GM19438 (cell line): ENCODE results near the gene NDC1.
"Not testable (repeated sequence)": the region's sequence is repeated elsewhere in the genome, so short reads cannot be mapped to it uniquely, and the experiment has no call there.

Source experiments
- ATAC-seq: cut with Tn5 transposase; IDR thresholded peaks from one replicate; pipeline ENCODE4 v1.9.1; 2021; ENCODE audit warnings: low read depth; ENCODE audit not compliant: unreplicated experiment

NDC1 gene

DNA sequence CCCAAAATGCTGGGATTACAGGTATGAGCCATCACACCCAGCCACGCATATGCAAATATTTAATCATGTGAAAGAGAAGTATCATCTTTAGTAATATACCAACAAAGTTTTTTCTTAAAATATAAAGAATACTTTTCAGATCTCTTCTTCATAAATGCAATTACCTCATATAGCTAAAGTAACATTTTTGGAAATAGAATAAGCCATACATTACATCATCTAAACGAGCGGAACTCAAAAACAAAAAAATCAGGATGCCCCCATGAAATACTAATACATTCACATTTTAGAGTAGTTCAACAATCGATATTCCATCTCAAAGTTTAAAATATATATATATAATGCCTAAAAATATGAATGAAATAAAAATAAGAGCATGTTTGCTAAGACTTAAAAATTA lies 4.7 kb downstream of the NDC1 start:
- ATAC-seq: no peak

DNA sequence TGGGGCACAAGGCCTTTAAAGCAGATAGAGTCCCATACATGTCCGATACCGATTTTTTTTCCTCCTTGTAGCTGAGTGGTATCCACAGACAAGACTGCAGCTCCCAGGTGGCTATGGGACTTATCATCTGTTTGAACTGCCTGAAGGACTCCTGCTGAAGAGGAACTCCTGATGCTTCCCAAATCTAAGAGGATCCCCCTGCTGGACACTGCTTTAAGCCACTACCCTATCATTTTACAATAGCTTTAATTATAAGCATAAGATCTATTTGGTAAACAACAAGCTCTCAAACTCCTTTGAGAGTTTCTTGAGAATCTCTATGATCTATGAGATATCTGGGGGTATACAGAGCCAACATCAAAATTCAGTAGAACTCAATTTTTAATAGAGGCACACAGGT lies 11.7 kb downstream of the NDC1 start:
- no peak for ATAC-seq

DNA sequence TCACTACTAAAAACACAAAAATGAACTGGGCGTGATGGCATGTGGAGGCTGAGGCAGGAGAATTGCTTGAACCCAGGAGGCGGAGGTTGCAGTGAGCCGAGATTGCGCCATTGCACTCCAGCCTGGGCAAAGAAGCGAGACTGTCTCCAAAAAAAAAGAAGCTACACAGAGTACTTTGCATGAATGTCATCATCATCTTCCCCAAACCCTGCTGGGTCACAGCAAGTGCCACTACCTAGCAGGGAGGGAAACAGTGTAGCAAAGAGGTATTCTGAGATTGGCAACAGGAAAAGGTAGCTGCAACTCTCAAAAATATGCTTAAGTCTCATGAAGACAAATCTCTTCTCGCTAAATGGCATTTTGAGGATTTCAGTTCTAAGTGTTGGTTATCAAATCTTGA lies 12.8 kb downstream of the NDC1 start:
- ATAC-seq: no peak

DNA sequence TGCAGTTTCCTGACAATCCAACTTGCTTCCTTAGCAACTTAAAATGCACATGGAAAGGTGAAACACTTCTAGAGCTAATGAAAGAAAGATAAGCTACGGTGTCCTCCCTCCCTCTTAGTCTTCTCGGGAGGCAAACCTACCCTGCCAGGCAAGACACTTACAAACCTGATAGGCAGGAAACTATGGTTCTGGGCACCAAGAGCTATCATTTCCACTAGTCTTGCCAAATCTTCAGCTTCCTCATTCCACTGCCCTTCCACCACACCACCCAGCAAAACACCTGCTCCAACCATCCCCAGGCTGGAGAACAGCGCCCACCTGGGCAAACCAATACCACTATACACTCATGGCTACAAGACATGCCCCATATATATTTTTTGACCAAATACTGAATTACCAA lies 15.2 kb downstream of the NDC1 start:
- no peak for ATAC-seq

DNA sequence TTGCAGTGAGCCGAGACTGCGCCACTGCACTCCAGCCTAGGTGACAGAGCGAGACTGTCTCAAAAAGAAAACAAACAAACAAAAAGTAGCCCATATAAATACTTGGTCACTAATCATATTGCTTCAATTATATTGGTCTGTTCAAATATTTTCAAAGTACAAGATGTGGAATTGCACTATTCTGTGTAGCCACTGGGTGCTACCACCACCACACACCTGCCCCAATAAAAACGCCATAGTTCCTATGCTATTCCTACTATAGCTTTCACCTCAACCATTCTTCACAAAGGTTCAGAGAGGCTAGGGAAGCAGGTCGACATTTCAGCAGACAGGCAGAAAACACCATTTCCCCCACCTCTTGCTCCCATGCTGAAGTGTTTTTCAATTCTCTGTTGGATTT lies 16.7 kb downstream of the NDC1 start:
- ATAC-seq: no peak

DNA sequence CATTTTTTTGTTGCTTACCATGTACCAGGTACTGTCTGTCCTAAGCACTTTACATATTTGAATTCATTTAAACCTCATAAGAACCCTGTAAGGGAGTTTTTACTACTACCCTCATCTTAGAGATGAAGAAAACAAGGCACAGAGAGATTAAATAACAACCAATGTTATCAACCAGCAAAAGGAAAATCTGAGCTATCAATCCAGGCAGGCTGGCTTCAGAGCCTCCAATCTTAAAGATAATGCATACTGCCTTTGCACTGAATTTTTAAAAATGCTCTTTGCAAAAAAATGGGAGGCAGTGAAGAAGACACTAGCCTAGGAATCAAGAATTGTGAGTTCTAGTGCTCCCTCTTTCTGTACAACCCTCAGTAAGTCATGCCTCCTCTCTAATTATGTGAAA lies 18.7 kb downstream of the NDC1 start:
- ATAC-seq: no peak

DNA sequence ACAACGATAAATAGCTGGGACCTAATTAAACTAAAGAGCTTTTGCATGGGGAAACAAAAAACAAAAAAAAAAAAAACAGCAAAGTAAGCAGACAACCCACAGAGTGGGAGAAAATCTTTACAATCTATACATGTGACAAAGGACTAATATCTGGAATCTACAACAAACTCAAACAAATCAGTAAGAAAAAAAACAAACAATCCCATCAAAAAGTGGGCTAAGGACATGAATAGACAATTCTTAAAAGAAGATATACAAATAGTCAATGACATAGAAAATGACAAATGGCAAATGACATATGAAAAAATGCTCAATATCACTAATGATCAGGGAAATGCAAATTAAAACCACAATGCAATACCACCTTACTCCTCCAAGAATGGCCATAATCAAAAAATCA lies 21.5 kb downstream of the NDC1 start:
- not testable (repeated sequence) for ATAC-seq

DNA sequence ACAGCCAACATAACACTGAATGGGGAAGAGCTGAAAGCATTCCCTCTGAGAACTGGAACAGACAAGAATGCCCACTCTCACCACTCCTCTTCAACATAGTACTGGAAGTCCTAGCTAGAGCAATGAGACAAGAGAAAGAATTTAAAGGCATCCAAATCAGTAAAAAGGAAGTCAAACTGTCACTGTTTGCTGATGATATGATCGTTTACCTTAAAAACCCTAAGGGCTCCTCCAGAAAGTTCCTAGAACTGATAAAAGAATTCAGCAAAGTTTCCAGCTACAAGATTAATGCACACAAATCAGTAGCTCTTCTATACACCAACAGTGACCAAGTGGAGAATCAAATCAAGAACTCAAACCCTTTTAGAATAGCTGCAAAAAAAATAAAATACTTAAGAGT lies 22.6 kb downstream of the NDC1 start:
- not testable (repeated sequence) for ATAC-seq

DNA sequence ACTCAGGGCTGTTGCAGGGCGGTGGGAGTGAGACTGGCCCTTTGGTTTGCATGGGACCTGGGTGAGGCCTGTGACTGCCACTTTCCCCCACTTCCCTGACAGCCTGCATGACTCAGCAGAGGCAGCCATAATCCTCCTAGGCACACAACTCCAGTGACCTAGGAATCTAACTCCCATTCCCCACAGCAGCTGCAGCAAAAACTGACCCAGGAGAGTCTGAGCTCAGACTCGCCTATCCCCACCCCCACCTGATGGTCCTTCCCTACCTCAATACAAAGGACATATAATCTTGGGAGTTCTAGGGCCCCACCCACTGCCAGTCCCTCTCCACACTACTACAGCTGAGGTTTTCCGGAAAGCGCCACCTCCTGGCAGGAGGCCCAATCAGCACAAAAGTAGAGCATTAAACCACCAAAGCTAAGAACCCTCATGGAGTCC lies 26.7 kb downstream of the NDC1 start:
- ATAC-seq: no peak

DNA sequence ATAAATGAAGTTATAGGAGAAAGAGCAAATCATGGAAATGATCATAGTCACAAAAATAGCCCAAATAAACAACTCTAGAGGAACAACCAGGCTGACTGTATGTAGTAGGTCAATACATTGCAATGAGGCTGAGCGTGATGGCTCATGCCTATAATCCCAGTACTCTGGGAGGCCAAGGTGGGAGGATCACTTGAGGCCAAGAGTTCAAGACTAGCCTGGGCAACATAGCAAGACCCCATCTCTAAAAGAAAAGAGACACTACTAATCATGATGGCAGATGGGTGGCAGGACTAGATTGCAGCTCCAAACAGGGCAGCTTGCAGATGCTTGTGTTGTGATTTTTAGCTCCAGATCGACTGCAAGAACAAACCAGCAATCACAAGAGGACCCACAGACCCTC lies 27.6 kb downstream of the NDC1 start:
- no peak for ATAC-seq

DNA sequence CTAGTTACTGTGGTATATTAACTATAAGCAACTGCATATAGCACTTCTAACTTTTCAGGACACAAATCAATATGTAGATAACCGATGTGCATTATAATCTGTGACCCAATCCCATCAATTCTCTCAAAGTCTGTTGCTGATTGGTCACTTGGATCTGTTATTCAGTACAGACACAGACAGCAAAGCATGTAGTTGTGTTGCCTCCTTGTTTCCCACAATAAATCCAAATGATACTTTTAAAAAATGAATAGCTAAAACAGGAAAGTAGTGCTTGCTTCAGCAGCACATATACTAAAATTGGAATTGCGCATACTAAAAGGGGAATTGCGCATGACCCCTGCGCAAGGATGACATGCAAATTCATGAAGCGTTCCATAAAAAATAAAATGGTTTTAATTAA lies 28.1 kb downstream of the NDC1 start:
- no peak for ATAC-seq

DNA sequence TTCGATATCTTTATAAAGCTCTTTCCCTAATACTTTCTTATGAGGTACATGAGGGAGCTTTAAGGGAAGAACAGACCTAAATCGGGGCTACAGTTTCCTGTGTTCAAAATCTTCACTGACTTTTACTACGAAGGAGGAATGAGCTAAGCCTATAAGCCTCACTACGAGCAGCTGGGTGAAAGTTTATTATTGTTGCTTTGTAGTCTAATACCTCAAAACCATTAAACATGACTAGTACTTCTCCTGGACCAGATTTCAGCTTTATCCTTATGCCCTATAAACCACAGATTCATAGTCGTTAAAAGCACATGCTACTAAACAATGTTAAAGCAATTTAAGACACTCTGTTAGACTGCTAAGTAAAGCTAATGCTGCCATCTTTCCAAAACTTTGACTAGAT lies 30.2 kb downstream of the NDC1 start:
- no peak for ATAC-seq

DNA sequence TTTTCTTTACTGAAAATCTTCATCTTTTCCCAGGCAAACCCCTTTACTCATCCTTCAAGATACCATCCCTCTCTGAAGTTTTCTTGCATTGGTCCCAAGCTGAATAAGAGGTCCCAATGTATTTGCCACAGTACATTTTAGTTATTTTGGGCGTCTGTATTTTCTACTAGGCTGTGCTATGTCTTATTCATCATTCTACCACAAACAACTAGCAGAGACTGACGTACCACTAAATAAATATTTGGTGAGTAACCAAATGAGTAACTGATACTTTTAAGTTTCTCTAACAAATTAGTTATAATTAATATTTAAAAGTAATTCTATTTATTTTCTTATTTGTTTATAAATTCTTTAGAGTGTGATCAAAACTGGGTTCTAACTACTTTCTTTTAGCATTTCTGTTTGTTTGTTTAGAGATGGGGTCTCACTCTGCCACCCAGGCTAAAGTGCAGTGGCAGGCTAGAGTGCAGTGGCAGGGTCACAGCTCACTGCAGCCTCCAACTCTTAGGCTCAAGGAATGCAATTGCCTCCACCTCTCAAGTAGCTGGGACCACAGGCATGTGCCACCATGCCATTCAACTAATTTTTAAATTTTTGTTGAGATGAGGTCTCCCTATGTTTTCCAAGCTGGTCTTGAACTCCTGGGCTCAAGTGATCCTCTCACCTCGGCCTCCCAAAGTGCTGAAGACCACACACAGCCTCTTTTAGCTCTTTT lies 33.1 kb downstream of the NDC1 start:
- no peak for ATAC-seq

DNA sequence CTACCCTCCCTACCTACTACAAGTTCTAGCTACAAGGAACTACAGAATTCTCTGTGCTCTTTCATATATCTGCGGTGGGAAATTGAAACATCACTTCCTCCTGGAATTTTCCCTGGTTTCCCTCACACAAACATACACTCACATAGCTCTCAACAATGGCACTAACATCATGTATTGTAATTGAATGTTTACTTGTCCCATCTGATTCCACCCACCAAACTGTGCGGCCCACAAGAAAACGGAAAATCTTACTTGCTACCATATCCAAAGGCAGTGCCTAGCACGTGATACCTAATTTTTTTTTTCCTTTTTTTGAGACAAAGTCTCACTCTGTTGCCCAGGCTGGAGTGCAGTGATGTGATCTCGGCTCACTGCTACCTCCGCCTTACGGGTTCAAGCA lies 33.9 kb downstream of the NDC1 start:
- ATAC-seq: no peak

DNA sequence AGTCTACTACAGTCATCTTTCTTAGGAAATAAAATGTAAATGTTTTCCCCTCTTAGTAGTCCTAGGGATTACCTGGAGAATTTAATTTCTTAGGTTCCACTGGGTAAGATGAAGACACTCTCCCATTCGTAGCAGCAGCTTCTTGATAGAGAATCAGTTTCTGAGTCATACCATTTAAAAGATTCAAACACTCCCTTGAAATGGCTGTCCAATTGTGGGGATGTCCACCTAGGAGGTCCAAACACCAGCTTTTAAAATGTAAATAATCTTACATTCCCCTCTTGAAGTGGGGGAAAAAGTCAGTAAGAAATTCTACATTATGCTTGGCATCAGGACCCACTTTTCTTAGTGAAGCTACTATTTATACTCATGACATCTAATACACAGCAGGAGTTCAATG lies 37.5 kb downstream of the NDC1 start:
- ATAC-seq: no peak

DNA sequence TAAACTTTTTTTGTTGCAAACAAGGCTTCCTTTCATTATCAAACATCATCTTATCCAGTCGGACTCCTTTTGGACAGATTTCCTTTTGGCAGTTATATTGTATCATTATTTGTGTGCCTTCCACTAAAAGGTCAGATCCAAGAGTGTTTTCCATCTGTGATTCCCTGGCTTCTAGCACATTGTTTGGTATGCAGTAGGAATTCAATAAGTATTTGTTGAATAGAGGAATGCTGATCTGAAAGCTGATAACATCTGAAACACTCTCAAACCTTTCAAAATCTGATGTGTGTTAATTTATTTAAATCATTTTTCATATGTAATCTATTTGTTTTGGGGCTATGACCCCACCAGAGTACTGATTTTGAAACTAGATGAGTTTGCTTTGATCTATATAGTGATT lies 39.0 kb downstream of the NDC1 start:
- ATAC-seq: no peak

DNA sequence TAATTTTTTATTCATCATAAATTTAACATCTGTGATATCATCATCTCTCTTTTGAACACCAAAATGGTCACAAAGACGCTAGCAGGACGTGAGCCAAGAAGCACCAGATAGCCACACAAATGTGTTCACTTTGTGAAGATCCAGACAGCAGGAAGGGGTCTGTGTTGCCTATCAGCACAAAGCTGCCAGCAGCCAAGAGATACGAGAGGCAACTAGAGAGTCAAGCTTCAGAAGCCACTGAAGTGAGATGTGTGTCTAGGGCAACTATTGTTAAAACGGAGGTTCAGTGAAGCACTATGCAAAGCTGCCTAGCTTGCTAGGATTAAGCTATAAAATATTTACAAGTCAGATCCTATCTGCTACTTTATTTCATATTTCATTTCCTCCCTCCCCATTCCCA lies 45.3 kb downstream of the NDC1 start:
- ATAC-seq: no peak

DNA sequence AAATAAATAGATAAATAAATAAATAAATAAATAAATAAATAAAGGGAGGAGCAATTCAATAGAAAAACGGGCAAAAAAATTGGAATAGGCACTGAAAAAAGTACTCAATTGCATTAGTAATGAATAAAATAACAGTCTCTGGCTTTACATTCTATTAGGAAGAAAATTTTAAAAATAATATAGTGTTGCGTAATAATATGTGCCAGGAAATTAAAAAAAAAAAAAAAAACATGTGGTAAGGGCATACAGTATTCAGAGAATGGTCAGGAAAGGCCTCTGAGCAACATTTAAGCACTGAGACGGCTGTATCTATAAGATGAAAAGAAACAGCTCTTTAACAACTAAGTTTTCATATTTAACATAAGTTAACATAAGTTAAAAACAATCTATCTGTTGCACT lies 50.4 kb downstream of the NDC1 start:
- no peak for ATAC-seq

DNA sequence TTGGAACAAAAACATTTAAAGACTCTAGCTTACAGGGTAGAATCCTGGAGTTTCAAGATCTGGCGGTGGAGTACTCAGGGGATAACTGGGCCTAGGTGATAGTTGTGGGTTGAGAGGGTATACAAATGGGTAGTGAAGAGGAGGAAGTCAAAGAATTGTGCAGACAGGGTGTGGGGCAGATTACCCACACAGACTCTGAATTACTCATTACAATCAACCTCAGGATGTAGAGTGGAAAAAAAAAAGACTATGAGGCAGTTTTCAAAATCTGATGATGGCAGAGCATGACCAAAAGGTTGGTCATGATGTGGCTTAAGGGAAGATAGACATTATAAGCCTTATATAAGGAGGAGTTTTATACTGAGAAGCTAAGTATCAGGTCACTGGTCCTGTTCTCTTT lies 55.0 kb downstream of the NDC1 start:
- ATAC-seq: no peak

DNA sequence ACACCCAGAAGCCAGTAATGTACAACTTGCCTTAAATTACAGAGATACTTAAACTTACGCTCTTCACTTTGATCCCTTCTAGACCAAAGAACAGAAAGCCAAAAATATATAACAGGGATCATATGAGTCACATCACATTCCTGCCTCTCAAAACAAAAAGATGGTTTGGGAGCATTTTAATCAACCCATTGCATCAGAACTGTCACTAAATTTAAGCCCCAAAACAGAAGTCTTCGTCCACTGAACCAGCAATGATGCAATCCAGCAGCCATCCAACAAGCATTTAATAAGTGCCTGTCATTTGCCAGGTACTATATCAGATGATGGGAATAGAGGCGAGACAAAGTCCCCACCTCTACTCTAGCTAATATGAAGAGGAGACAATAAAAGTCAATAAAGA lies 56.4 kb downstream of the NDC1 start:
- ATAC-seq: no peak

DNA sequence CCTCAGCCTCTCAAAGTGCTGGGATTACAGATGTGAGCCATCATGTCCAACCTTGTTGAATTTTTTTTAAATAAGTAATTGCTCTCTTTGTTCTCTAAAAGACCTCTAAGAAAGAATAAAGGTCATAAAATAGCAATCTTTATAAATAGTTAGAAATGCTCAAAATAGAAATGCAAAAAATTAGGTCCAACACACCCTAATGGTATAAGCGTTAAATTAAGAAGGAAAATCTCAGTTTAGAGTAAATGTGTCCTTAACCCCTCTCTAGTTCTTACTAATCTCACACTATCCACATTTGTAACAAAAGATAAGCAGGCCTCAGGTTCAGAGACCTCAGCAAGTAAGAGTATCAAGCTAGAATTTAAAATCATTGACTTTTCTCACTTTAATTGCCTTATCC lies 60.8 kb downstream of the NDC1 start:
- no peak for ATAC-seq

DNA sequence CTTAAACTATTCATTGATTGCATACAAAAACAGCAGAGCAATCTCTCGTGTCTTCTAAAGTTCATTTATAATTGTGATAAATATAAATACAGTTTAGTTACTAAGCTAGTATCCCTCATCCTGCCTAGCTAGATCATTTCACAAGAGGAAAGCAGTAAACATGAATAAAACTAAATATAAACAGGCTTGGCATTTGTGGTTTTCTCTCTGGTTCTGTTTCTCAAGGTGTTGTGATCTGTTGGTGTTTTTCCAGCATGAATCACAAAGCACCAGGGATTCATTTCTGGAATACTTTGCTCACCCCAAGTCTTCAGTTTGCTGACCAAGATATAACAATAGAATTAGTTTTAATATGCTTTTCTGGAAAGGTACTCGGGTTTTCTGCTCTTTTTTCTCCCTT lies 66.4 kb downstream of the NDC1 start:
- no peak for ATAC-seq

DNA sequence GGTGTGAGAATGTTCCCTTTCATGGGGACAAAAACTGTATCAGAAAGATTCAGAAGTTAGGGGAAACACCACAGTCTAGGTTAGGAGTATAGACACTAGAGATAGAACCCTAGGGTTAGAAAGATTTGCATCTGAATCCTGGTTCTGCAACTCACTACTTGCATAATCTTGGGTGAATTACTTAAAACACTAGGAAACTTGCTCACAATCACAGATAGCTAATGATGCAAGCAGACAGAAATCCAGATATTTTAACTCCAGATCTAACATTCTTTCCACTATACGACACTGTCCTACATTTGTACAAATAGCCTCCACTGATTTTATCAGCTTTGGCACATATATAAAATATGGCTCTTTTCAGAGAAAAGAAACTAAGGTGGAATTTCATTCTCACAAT lies 68.3 kb downstream of the NDC1 start:
- no peak for ATAC-seq
